Body of pancreas (tissue), 4 donors: ENCODE data around the gene TAF8. TPM values are rescaled to one million over a fixed set of nuclear protein-coding genes. Genes with fewer than 3 reads are reported as not detected.
A peak's percentile ranks its signal among the peaks of the same experiment; 100 is the strongest.

Experiments used
- ATAC-seq: fragments of 150-250 bp; one replicate; pipeline ENCODE4 v1.9.1; 2016
- DNase-seq, 4 donors: peaks; one replicate each; pipeline ENCODE4 v3.0.0-alpha.2; 2019
- H3K27ac ChIP-seq, 4 donors: fragments of 200-600 bp; sonication (generic); 1 replicate in 3 of 4; 2 replicates in 1 of 4; pipeline versions ENCODE4 v1.5.1 to v1.6.1; 2016 to 2019; ENCODE audit warnings: mild to moderate bottlenecking in 1 of 4, mixed read lengths in 1 of 4, moderate library complexity in 1 of 4
- H3K27me3 ChIP-seq, 2 donors: fragments of 200-600 bp; sonication (generic); one replicate each; pipeline ENCODE4 v1.6.0; 2016; ENCODE audit warnings: mild to moderate bottlenecking in 1 of 2
- H3K36me3 ChIP-seq, 2 donors: fragments of 200-600 bp; sonication (generic); replicated peaks in 1 of 2; 2 replicates each; pipeline ENCODE4 v1.5.1; 2016; ENCODE audit warnings: low read depth in 2 of 2; ENCODE audit not compliant: insufficient read depth in 1 of 2
- H3K4me1 ChIP-seq: fragments of 200-600 bp; sonication (generic); one replicate; pipeline ENCODE4 v1.6.0; 2016
- H3K4me3 ChIP-seq, 2 donors: fragments of 200-600 bp; sonication (generic); 1 replicate in 1 of 2; 2 replicates in 1 of 2; pipeline ENCODE4 v1.5.1; 2016 to 2019
- H3K9me3 ChIP-seq, 3 donors: fragments of 200-600 bp; sonication (generic); 1 replicate in 2 of 3; 2 replicates in 1 of 3; pipeline ENCODE4 v1.5.1; 2016
- CTCF ChIP-seq, 7 experiments: fragments of 450-650 bp in 4 of 7; fragments of 200-600 bp in 3 of 7; sonication (generic) in 3 of 7; IDR thresholded peaks; one replicate each; pipeline ENCODE4 v1.5.1; 2016 to 2019; ENCODE audit warnings: antibody characterized with exemption in 7 of 7
- POLR2A ChIP-seq, 3 donors: fragments of 450-650 bp; IDR thresholded peaks; one replicate each; pipeline ENCODE4 v1.6.1; 2016; ENCODE audit warnings: antibody characterized with exemption in 3 of 3, mild to moderate bottlenecking in 2 of 3
- WGBS, 2 donors: methylation state at CpG; one replicate each; pipeline ENCODE4 v1.1.5; 2017; 5-methylcytosine and 5-hydroxymethylcytosine counted together
- intact Hi-C: fragments of 100-400 bp; cut with DNase I; formaldehyde crosslinking; loops from one replicate; pipeline ENCODE4 v1.15.1; 2023
- total RNA-seq, 2 donors: library from RNA; depleted of rRNA; stranded (reverse); fragments of >200 nt; gene quantifications; one replicate each; pipeline ENCODE4 v1.1.0, GENCODE V29; 2016

The TAF8 gene
- total RNA-seq, 2 donors from 2014 or later, result 7.6 to 18.2 TPM

GRCh38 chr6:42106112-42107023, 56.0 kb downstream of the TAF8 start:
- H3K36me3 ChIP-seq, result peaks cover 0 to 9% of the 10 kb centered on the region in 2 donors
- DNase-seq (peak in 2 of 4 donors; percentile 56 to 58), ATAC-seq (no peak)
- H3K27me3 ChIP-seq, result no peaks in the 10 kb centered on the region
- WGBS, 2 donors, result 63 to 82% methylated on average over 7 to 17 of the region's 19 CpGs
- H3K4me3 ChIP-seq, result no peak overlapping the region
- intact Hi-C loops, result no loop called here
- H3K9me3 ChIP-seq, result no peaks in the 10 kb centered on the region
- H3K4me1 ChIP-seq, result no peaks in the 10 kb centered on the region
- no peak for TF ChIP-seq POLR2A (IDR thresholded peaks at IDR 0.05)
- TF ChIP-seq CTCF (IDR thresholded peaks at IDR 0.05), result no peak
- no peak overlapping the region for H3K27ac ChIP-seq

GRCh38 chr6:42108071-42108470, 57.7 kb downstream of the TAF8 start:
- 94 to 96% methylated on average over 2 of the region's 2 CpGs for WGBS, 2 donors
- peaks cover 0 to 9% of the 10 kb centered on the region in 2 donors for H3K36me3 ChIP-seq
- DNase-seq, result no peak
- no peak overlapping the region for H3K27ac ChIP-seq
- no peaks in the 10 kb centered on the region for H3K27me3 ChIP-seq
- no peak for TF ChIP-seq CTCF (IDR thresholded peaks at IDR 0.05)
- no peak overlapping the region for H3K4me3 ChIP-seq
- no peaks in the 10 kb centered on the region for H3K9me3 ChIP-seq
- intact Hi-C loops, result no loop called here
- ATAC-seq, result no peak
- no peaks in the 10 kb centered on the region for H3K4me1 ChIP-seq

- no peaks in the 10 kb centered on the region for H3K9me3 ChIP-seq
- no peak overlapping the region for H3K4me3 ChIP-seq
- no peaks in the 10 kb centered on the region for H3K27me3 ChIP-seq
- H3K4me1 ChIP-seq, result no peaks in the 10 kb centered on the region
- DNase-seq (no peak), ATAC-seq (no peak)
- TF ChIP-seq POLR2A (IDR thresholded peaks at IDR 0.05), result no peak
- no peak for TF ChIP-seq CTCF (IDR thresholded peaks at IDR 0.05)
- intact Hi-C loops, result no loop called here
- H3K36me3 ChIP-seq, result peaks cover 0 to 6% of the 10 kb centered on the region in 2 donors
- WGBS, 2 donors, result 67 to 75% methylated on average over 3 of the region's 3 CpGs
- no peak overlapping the region for H3K27ac ChIP-seq
Observed at GRCh38 chr6:42110683-42111082, 60.4 kb downstream of the TAF8 start.

- Histone ChIP-seq H3K4me1 (peaks cover 9% of the 10 kb centered on the region), H3K36me3 (peaks cover 0 to 4% of the 10 kb centered on the region in 2 donors), H3K27me3 (no peaks in the 10 kb centered on the region), H3K27ac (no peak overlapping the region), H3K9me3 (no peaks in the 10 kb centered on the region), H3K4me3 (no peak overlapping the region)
- intact Hi-C loops, result no loop called here
- WGBS, 2 donors, result 93% methylated on average over 1 of the region's 1 CpG; no CpG with 5 or more reads in 1 of the 2 donors
- TF ChIP-seq POLR2A (IDR thresholded peaks at IDR 0.05) (no peak), CTCF (IDR thresholded peaks at IDR 0.05) (no peak)
- ATAC-seq (no peak), DNase-seq (no peak)
Observed at GRCh38 chr6:42112351-42112750, 62.0 kb downstream of the TAF8 start.
